Tibial artery (tissue), 4 donors: ENCODE measurements around the gene SAMD13.

Experiments
- DNase-seq, 2 donors: peaks; one replicate each; pipeline ENCODE4 v3.0.0-alpha.2; 2019
- H3K27ac ChIP-seq, 2 donors: fragments of 200-600 bp; sonication (generic) in 1 of 2; 1 replicate in 1 of 2; 2 replicates in 1 of 2; pipeline ENCODE4 v1.5.1; 2018 to 2019; ENCODE audit warnings: mild to moderate bottlenecking in 1 of 2
- H3K27me3 ChIP-seq, 2 donors: fragments of 200-600 bp; sonication (generic) in 1 of 2; one replicate each; pipeline versions ENCODE4 v1.5.1 to v1.6.0; 2016 to 2019
- H3K36me3 ChIP-seq, 3 donors: fragments of 200-600 bp; sonication (generic) in 2 of 3; one replicate each; pipeline ENCODE4 v1.5.1; 2016 to 2019; ENCODE audit warnings: mild to moderate bottlenecking in 2 of 3
- H3K4me1 ChIP-seq, 4 donors: fragments of 200-600 bp; sonication (generic) in 2 of 4; 1 replicate in 3 of 4; 2 replicates in 1 of 4; pipeline ENCODE4 v1.5.1; 2016 to 2019
- H3K4me3 ChIP-seq, 2 donors: fragments of 200-600 bp; sonication (generic) in 1 of 2; 1 replicate in 1 of 2; 2 replicates in 1 of 2; pipeline ENCODE4 v1.5.1; 2018 to 2019; ENCODE audit warnings: mild to moderate bottlenecking in 2 of 2
- H3K9me3 ChIP-seq, 3 donors: fragments of 200-600 bp; sonication (generic) in 1 of 3; one replicate each; pipeline ENCODE4 v1.5.1; 2016 to 2019
- CTCF ChIP-seq, 2 experiments: fragments of 200-600 bp in 1 of 2; fragments of 450-650 bp in 1 of 2; IDR thresholded peaks; one replicate each; pipeline ENCODE4 v1.5.1; 2017 to 2019; ENCODE audit warnings: antibody characterized with exemption in 2 of 2, mild to moderate bottlenecking in 1 of 2, moderate library complexity in 1 of 2
- intact Hi-C: fragments of 100-400 bp; cut with DNase I; formaldehyde crosslinking; loops from one replicate; pipeline ENCODE4 v1.15.0; 2023; ENCODE audit warnings: low total_unique reads

Gene SAMD13

GRCh38 chr1:84266748-84267147 is 34.8 kb upstream of the SAMD13 start:
- intact Hi-C loops: no loop called here
- Histone ChIP-seq H3K27ac (no peak overlapping the region), H3K27me3 (no peaks in the 10 kb centered on the region), H3K9me3 (no peaks in the 10 kb centered on the region), H3K4me3 (no peak overlapping the region), H3K36me3 (no peaks in the 10 kb centered on the region), H3K4me1 (no peaks in the 10 kb centered on the region)
- no peak for DNase-seq
- TF ChIP-seq CTCF (IDR thresholded peaks at IDR 0.05): no peak

GRCh38 chr1:84267476-84267875 is 34.0 kb upstream of the SAMD13 start:
- no peaks in the 10 kb centered on the region for H3K36me3 ChIP-seq
- H3K9me3 ChIP-seq: no peaks in the 10 kb centered on the region
- no peak overlapping the region for H3K27ac ChIP-seq
- DNase-seq: no peak
- no peak for TF ChIP-seq CTCF (IDR thresholded peaks at IDR 0.05)
- no peaks in the 10 kb centered on the region for H3K4me1 ChIP-seq
- no peaks in the 10 kb centered on the region for H3K27me3 ChIP-seq
- intact Hi-C loops: no loop called here
- H3K4me3 ChIP-seq: no peak overlapping the region

GRCh38 chr1:84268346-84268745 is 33.2 kb upstream of the SAMD13 start:
- no peak for TF ChIP-seq CTCF (IDR thresholded peaks at IDR 0.05)
- no peaks in the 10 kb centered on the region for H3K4me1 ChIP-seq
- no peak overlapping the region for H3K4me3 ChIP-seq
- no peak overlapping the region for H3K27ac ChIP-seq
- H3K27me3 ChIP-seq: no peaks in the 10 kb centered on the region
- H3K36me3 ChIP-seq: no peaks in the 10 kb centered on the region
- intact Hi-C loops: no loop called here
- DNase-seq: no peak
- H3K9me3 ChIP-seq: no peaks in the 10 kb centered on the region

DNA sequence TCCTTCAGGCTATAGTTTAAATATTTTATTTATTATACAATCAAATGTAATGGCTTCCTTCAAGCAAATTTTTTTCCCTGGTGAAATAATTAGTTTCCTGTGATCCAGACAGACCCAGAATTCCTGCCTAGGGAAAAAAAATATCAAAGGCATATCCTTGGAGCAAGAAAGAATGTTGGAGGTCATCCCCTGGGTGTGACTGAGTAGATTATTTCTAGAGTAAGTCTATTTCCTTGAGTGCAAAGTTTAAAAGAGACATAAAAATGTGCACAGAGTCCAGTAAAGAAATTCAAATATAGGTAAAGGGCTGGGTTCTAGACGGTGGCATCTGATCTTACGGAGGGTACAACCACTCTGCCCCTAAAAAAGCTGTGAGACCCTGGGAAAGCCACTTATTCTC is 32.2 kb upstream of the SAMD13 start:
- no peak for DNase-seq
- Histone ChIP-seq H3K9me3 (no peaks in the 10 kb centered on the region), H3K4me1 (no peaks in the 10 kb centered on the region), H3K27me3 (no peaks in the 10 kb centered on the region), H3K27ac (no peak overlapping the region), H3K4me3 (no peak overlapping the region), H3K36me3 (no peaks in the 10 kb centered on the region)
- no peak for TF ChIP-seq CTCF (IDR thresholded peaks at IDR 0.05)
- intact Hi-C loops: no loop called here

GRCh38 chr1:84271441-84272151 is 29.9 kb upstream of the SAMD13 start:
- Histone ChIP-seq H3K27ac (no peak overlapping the region), H3K4me3 (no peak overlapping the region), H3K9me3 (no peaks in the 10 kb centered on the region), H3K27me3 (no peaks in the 10 kb centered on the region), H3K36me3 (no peaks in the 10 kb centered on the region), H3K4me1 (no peaks in the 10 kb centered on the region)
- intact Hi-C loops: no loop called here
- no peak for TF ChIP-seq CTCF (IDR thresholded peaks at IDR 0.05)
- no peak for DNase-seq

DNA sequence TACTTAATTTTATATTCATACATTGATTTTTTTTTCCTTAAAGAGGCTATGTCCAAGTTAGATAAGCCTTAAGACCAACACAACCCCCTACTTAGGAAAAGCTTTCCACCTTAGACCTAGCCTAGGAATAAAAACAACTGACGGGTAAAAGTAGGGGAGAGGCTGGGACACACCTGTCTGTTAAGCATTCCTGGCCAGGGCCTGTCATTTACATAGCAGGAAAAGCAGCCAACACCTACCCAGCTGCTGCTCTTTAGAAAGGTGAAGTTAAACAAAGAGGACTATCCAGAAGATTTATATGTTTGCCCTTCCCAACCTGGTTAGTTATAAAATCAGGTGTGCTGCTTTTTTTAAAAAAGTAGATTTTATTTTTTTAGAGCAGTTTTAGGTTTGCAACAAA is 29.1 kb upstream of the SAMD13 start:
- intact Hi-C loops: no loop called here
- DNase-seq: no peak
- no peaks in the 10 kb centered on the region for H3K36me3 ChIP-seq
- H3K9me3 ChIP-seq: no peaks in the 10 kb centered on the region
- H3K27ac ChIP-seq: no peak overlapping the region
- H3K4me3 ChIP-seq: no peak overlapping the region
- no peaks in the 10 kb centered on the region for H3K4me1 ChIP-seq
- TF ChIP-seq CTCF (IDR thresholded peaks at IDR 0.05): no peak
- no peaks in the 10 kb centered on the region for H3K27me3 ChIP-seq
